ENCODE results near the gene LRRC27.
"Not testable (repeated sequence)": the region's sequence is repeated elsewhere in the genome, so short reads cannot be mapped to it uniquely, and the experiment has no call there.

The LRRC27 gene

DNA sequence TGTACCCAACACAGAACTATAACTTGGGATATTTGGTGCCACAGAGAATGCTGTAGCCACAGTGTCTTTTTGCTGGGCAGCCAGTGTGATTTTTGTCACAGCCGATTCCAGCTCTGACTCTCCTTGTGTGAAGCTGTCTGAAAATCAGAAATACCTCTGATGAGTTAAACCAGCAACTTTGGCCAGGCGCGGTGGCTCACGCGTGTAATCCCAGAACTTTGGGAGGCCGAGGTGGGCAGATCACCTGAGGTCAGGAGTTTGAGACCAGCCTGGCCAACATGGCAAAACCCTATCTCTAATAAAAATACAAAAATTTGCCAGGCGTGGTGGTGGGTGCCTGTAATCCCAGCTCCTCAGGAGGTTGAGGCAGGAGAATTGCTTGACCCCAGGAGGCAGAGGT lies 5.9 kb downstream of the LRRC27 start:
- not testable (repeated sequence) for DNase-seq (ENCODE audit: low read depth in 2 of 2)

DNA sequence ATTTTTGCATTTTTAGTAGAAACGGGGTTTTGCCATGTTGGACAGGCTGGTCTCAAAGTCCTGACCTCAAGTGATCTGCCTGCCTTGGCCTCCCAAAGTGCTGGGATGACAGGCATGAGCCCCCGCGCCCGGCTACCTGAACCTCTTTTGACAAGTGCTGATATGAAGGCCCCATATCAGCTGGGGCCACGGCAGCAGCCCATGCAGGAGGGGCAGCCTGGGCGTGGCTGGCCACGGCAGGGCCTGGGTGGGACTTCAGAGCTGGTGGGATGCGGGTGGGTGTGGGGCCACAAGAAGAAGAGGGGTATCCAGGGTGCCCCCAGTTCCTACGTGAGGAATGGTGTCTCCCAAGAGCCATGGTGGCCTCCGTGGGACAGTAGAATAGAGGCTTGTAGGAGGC lies 6.9 kb downstream of the LRRC27 start:
- DNase-seq (ENCODE audit: low read depth in 2 of 2), result no peak

DNA sequence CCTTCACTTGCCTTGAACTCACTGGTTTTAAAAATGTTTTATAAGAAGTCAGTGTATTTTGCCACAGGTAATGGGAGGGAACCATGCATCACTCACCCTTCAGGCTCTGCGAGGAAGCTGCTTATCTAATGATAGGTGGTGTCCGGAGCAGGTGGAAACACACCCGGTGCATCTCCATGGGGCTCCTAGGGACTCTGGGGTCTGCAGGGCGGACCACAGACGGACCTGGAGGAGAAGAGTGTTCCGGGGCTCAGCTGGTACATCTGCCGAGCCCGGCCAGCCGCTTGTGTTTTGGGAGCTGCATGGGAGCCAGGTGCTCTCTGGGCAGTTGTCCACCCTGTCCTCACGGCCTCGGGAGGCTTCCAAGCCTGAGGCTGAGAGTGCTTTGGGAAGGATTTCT lies 7.3 kb downstream of the LRRC27 start:
- DNase-seq (ENCODE audit: low read depth in 2 of 2), result no peak

DNA sequence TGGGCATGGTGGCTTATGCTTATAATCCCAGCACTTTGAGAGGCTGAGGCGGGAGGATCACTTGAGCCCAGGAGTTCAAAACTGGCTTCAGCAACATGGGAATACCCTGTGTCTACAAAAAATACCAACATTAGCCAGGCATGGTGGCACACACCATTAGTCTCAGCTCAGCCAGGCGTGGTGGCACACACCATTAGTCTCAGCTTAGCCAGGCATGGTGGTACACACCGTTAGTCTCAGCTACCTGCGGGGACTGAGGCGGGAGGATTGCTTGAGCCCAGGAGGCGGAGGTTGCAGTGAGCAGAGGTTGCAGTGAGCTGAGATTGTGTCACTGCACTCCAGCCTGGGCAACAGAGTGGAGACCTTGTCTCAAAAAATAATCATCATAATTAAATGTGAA lies 9.0 kb downstream of the LRRC27 start:
- DNase-seq (ENCODE audit: low read depth in 2 of 2), result no peak

DNA sequence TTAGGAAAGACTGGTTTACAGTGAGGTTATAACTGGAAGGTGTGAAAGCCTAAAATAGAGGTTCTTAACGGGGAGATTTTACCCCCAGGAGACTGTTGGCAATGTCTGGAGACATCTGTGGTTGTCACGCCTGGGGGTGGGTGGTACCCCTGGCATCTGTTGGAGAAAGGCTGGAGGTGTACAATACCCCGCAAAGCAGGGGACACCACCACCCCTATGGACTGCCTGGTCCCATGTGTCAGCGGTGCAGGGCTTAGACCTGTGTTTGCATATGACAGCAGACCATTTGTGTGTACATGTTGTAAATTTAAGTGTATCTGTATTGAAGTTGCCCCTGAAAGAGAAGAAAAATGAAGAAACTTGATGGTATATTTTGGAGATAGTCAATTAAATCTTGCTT lies 9.8 kb downstream of the LRRC27 start:
- DNase-seq (ENCODE audit: low read depth in 2 of 2), result no peak

DNA sequence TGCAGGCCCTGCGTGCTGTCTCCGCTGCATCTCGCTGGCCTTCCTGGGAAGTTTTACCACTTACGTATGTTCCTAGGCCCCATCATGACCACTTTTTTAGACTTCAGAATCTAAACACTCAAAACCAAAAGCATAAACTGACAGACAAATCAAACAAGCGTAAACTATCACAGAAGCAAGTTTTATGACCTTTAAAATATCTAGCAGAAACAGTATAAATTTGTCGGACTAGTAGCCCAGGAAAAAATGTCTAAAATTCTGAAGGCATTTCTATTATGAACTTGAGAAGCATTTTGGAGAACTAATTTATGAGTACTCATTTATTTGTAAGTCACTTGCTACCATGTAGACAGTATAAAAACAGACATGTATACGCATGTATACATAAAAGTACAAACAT lies 10.6 kb downstream of the LRRC27 start:
- DNase-seq (ENCODE audit: low read depth in 2 of 2), result no peak

DNA sequence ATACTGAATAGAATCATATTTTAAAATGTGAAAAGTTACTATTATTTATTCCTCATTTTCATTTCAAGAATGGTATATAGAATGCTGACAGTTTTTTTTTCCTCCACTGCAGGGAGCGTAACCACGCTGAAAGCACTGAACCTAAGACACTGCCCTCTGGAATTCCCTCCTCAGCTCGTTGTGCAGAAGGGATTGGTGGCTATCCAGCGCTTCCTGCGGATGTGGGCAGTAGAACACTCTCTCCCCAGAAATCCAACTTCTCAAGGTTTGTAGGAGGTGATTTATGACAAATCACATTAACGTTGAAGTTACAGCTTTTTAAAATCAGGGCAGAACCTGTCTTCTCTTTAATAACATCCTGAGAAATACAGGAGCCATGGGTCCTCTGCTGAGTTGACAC lies 12.4 kb downstream of the LRRC27 start:
- DNase-seq (ENCODE audit: low read depth in 2 of 2), result no peak

DNA sequence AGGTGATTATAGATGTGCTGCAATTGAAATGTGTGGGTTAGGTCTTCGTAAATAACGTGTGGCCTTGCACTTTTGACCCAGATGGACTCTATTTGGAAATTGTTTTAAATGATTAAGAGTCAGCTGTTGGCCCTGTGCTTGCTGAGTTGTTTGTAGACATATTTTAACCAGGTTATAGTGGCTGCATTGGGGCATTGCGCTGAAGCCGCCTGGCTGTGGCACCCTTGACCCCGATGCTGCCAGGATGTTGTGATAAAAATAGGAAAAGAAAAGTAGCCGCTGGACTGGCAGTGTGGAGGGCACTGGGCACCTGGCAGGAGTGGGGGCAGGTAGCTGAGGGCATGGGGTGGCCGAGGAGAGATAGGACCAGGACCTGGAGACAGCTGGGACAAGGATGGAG lies 13.4 kb downstream of the LRRC27 start:
- DNase-seq (ENCODE audit: low read depth in 2 of 2), result no peak

DNA sequence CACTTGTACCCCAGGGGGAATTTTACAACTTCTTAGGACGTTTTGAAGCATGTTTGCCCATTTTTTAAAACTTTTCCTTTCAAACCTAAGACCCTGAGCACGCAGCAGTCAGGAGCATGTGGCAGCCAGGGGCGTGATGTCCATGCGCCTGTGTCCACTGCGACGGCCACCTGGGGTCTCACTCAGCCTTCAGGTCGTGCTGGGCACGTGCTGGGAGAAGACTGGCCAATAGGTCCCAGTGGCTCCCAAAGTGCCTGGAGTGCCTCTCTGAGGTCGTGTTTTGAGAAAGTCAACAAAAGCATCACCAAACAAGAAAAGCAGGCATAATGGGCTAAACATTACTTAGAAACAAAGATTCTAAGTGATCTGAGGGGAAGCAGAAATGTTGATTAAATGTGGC lies 14.8 kb downstream of the LRRC27 start:
- DNase-seq (ENCODE audit: low read depth in 2 of 2), result no peak

DNA sequence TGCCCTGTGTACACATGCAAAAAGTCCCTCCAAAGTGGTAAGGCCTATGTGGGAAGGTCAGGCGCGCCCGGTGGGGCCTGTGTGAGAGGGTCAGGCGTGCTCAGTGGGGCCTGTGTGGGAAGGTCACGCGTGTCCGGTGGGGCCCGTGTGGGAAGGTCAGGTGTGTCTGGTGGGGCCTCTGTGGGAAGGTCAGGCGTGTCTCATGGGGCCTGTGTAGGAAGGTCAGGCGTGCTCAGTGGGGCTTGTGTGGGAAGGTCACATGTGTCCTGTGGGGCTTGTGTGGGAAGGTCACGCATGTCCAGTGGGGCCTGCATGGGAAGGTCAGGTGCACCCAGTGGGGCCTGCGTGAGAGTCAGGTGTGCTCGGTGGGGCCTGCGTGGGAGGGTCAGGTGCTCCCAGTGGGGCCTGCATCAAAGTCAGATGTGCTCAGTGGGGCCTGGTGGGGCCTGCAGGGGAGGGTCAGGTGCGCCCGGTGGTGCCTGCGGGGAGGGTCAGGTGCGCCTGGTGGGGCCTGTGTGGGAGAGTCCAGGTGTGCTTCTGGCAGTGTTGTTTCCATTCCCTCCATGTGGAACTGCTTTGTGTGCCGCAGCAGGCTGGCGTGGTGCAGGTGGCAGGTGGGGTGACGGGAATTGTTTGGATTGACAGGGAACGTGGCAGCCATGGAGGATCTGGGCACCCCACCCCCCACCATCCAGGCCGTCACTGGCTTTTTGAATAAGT lies 15.4 kb downstream of the LRRC27 start:
- no peak for DNase-seq (ENCODE audit: low read depth in 2 of 2)

DNA sequence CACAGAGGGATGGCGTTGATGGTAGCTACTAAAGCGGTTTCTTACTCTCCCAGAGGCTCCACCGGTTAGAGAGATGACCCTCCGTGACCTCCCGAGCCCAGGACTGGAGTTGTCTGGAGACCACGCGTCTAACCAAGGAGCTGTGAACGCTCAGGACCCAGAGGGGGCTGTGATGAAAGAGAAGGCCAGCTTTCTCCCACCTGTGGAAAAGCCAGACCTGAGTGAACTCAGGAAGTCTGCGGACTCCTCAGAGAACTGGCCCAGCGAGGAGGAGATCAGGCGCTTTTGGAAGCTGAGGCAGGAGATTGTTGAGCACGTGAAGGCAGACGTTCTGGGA lies 15.9 kb downstream of the LRRC27 start:
- no peak for DNase-seq (ENCODE audit: low read depth in 2 of 2)

DNA sequence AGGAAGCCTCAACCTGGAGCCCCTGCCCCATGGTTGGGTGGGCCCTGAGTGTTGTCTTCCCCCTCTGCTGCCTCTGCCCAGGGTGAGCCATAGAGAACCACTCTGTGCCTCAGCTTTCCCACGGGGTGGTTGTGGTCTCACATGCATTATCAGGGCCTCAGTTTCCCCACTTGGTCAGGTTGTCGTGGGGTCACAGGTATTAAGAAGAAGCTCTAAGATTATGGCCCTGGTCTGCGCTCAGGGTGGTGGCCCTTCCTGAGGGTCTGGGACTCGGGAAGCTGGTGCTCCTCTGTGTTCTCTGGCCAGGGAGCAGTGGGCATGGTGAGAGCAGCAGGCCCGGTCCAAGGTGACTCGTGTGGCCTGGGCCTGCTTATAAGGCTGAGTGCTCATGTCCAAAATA lies 17.8 kb downstream of the LRRC27 start:
- no peak for DNase-seq (ENCODE audit: low read depth in 2 of 2)

DNA sequence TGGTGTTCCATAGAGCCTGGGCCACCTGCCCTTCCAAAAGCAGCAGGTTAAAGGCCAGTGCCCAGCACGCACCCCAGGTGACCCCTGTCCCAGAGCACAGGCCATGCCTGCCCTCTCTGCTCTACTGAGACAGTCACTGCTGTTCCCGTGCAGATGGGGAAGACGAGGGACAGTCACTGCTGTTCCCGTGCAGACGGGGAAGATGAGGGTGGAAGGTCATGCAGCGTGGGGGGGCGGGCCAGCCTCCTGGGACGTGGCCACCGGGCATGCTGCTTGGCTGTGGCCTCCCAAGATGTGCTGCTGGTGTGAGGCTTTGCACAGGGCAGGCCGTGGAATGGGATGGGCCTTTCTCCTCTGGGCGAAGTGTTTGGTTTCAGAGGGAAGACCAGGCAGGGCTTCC lies 18.4 kb downstream of the LRRC27 start:
- DNase-seq (ENCODE audit: low read depth in 2 of 2), result no peak

DNA sequence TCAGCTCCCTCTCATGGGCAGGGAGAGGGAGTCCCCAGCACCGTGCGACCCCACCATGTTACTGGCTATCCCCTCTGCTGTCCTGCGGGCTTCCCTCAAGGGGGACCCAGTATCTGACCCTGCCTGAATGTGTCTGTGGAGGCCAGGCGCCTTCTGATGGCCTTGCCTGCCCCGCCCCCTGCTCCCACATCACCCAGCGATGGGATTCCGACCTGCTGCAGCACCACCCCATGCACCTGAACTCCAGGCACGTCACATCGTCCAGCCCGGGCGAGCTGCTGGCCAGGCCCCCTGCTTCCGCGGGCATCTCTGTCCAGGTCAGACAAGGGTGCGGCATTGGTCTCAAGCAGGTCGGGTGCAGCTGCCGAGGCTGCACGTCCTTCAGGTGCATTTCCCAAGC lies 19.0 kb downstream of the LRRC27 start:
- no peak for DNase-seq (ENCODE audit: low read depth in 2 of 2)

DNA sequence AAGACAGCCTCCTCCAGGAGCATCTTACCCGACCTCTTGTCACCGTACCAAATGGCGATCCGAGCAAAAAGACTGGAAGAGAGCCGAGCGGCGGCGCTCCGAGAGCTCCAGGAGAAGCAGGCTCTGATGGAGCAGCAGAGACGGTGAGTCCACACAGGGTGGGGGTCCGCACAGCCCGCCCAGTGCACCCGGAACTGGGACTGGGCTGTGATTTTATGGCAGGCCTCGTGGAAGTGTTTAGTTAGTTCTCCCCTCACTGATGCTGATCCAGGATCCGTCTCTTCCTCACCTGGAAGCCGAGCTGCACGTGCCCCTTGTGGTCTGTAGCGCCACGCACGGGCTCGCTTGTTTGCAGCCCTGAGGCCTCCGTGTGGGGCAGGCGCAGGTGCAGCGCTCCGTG lies 19.6 kb downstream of the LRRC27 start:
- no peak for DNase-seq (ENCODE audit: low read depth in 2 of 2)

DNA sequence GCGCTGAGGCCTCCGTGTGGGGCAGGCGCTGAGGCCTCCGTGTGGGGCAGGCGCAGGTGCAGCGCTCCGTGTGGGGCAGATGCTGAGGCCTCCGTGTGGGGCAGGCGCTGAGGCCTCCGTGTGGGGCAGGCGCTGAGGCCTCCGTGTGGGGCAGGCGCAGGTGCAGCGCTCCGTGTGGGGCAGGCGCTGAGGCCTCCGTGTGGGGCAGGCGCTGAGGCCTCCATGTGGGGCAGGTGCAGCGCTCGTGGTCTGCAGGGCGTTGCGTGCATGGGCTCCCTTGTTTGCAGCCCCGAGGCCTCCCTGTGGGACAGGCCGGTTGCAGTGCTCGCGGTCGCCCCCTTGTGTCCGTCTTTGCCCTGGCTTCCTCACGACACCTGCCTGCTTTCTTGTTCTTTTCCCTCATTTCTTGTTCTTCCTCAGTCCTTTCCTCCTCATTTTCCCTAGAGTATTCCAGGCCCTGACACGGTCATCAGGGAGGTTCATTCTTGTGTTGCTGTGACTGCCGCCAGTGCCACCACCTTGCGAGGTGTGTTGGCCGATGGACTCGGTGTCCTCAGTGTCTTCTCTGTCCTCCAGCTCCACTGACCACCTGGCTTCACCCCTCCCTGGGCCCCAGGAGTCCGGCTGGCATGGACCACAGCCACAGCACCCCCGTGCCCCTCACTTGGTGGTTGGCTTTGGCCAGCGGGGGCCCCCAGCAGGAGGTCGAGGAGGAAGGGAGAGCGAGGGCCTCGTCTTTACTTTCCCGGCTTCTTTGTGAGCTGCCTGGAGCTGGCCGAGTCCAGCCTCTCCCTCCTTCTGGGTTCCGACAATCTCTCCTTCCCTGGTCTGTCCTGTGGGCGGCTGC lies 20.7 kb downstream of the LRRC27 start:
- peak; percentile 69 to 77 for DNase-seq (ENCODE audit: low read depth in 2 of 2)

DNA sequence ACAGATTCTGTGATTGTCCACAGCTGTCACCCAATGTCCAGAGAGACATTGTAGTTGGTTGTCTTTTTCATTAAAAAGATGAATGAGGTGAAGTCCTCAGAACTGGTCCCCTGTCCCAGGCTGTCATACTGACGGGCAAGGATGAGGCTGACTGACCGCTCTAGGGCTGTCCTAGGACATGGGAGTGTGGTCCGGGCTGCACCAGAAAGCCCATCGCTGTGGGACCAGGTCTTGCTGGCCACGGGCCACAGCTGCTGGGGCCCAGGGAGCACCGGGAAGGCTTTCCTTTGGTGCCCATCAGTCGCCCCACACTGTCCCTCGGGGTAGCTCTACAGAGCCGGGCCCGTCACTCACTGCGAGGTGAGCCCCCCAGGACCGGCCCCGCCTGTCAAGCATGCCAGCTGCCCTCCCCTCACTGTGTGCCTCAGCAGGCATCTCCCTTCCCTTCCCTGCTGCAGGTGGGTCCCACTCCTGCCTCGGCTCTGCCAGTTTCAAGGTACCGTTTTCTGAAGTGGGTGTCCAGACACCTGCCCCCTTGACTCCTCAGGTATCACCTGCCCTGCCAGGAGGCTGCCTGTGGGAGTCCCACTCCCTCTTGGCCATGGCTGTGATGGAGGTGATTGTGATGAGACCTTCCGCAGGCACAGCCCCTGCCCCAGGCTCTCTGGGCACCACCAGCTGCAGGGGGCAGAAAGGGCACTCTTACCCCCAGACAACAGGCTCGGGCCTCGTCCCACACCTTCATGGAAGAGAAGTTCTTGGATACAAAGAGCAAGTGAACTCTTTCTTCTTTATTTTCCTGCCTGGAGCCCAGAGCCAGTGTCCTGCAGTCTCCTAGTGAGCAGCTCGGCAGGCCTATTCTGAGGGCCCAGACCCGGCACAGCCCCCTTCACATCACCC lies 21.7 kb downstream of the LRRC27 start:
- no peak for DNase-seq (ENCODE audit: low read depth in 2 of 2)

DNA sequence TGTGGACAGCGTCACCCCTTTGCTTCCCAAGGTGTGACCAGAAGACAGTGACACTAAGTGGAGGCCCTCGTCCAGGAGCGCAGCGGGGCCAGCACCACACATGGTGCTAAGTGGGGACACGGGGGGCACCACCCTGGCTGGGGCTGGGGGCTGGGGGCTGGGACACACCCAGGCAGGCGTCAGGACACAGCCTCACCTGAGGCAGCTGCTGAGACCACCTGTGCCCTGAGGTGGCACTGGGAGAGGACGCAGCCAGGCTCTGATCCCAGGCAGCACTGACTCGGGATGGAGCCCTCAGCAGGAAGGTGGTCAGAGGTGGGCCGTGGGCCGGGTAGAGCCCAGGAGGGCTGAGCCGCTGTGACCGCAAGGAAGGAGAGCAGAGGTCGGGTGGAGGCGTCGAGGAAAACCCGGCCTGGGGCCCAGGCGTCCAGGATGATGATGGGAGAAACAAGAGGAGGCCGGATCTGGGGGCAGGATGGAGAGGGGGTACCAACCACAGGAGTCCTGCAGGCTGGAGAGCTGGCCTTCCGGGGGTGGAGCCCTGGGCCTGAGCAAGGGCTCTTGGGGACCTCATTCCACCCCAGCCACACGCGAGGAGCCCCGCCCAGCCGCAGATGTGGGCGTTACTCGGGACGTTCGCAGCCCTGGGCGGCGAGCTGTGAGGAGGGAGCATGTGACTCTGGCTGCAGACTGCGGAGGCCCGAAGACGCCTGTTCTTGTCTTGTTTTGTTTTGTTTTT lies 22.5 kb downstream of the LRRC27 start:
- no peak for DNase-seq (ENCODE audit: low read depth in 2 of 2)

DNA sequence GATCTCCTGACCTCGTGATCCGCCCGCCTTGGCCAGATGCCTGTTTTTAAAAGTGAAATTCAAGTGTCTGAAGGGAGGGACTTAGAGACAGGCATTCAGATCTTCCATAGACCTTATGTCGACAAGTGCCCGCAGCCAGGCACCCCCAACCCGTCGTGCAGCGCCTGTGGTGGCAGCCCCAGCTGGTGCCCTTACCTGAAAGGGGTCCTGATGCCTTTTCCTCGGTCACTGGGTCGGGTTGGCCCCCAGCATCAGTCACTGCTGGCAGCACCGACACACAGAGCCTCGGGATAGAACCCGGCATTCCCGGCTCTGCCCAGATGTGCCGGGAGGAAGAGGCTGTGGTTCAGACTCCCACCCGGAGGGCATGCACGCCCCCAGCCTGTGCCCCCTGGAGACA lies 23.3 kb downstream of the LRRC27 start:
- no peak for DNase-seq (ENCODE audit: low read depth in 2 of 2)

DNA sequence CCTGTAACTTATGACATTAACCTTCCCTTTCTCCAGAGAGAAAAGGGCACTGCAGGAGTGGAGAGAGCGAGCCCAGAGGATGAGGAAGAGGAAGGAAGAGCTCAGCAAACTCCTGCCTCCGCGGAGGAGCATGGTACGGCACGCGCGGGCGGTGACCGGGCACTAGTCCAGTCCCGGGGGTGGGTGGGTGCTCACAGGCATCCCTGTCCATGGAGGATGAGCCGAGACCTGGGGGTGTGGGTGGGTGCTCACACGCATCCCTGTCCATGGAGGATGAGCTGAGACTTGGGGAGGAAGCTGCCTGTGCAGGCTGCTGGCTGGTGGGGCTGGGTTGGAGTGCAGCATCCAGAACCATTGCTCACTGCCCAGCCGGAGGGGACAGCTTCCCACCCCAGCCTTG lies 23.8 kb downstream of the LRRC27 start:
- no peak for DNase-seq (ENCODE audit: low read depth in 2 of 2)

DNA sequence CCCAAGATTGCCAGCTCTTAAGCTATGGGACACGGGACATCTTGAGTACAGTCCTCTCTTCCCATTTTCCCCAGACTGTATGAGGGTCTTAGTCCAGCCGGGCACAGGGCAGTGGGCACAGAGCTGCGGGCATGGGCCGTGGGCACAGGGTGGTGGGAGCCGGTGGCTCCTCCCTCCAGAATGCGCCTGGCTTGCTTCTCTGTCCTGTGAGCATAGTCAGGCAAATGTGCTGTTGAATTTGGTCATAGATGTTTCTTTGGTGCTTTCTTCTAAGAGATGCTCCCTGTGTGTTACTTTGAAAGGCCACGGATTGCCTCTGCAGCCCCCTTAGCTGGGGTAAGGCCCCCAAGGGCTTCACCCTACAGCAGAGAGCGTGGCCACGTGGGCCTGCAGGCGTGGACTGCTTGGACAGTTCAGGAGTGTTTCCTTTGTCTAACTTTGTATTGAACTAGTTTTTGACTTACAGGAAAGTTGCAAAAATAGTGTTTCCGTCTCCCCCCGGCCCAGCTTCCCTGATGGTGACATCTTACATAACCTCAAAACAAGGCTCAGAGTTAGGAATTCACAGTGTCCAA lies 24.7 kb downstream of the LRRC27 start:
- no peak for DNase-seq (ENCODE audit: low read depth in 2 of 2)
